ENCODE results near the gene CDC42EP2.

DNA sequence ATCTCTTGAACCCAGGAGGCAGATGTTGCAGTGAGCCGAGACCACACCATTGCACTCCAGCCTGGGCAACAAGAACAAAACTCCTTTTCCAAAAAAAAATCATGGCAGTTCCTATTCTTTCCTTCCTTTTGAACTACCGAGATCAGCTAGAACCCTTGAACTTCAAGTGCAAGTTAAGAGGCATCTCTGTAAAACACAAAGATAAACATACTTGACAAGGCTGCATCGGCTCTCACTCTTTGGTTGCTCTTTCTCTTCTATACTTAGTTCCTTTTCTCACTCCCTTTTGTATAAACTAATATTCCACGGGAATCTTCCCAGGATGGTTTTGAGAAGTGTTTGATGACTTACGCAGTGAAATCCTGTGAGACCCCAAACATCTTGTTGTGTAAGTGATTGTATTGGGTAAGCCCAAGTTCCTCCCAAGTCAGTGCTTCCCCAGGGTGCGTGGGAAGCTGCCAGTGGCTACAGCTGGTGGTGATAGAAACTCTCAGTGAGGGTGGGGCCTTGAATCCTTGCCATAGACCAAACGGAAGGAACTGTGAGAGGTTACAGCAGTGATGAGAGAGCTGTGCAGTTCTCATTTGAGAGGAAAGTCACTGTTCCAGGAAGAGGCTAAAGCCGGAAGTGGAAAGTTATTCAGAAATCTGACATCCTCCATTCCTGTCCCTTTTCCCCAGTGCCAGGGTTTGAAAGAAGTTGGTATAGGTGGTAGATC, 24.1 kb upstream of the CDC42EP2 start:
- TF ChIP-seq, protein P1, sequence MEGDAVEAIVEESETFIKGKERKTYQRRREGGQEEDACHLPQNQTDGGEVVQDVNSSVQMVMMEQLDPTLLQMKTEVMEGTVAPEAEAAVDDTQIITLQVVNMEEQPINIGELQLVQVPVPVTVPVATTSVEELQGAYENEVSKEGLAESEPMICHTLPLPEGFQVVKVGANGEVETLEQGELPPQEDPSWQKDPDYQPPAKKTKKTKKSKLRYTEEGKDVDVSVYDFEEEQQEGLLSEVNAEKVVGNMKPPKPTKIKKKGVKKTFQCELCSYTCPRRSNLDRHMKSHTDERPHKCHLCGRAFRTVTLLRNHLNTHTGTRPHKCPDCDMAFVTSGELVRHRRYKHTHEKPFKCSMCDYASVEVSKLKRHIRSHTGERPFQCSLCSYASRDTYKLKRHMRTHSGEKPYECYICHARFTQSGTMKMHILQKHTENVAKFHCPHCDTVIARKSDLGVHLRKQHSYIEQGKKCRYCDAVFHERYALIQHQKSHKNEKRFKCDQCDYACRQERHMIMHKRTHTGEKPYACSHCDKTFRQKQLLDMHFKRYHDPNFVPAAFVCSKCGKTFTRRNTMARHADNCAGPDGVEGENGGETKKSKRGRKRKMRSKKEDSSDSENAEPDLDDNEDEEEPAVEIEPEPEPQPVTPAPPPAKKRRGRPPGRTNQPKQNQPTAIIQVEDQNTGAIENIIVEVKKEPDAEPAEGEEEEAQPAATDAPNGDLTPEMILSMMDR (IDR thresholded peaks at IDR 0.05; ENCODE audit: insufficient read depth, low read length, poor library complexity, severe bottlenecking): no peak
- no peak for TF ChIP-seq EZH2phosphoT487 (conservative IDR thresholded peaks at IDR 0.05; ENCODE audit: low read length)
